HUES48 (cell line): ENCODE results near the gene INPP5A.

Experiments
- H3K27ac ChIP-seq: one replicate; pipeline ENCODE4 v1.7.0; 2013; ENCODE audit warnings: low read depth, low read length, inconsistent platforms
- H3K27me3 ChIP-seq: 2 replicates; pipeline ENCODE4 v1.6.1; 2013; ENCODE audit warnings: mild to moderate bottlenecking, low read length; ENCODE audit not compliant: control insufficient read depth, insufficient read depth
- H3K36me3 ChIP-seq: 2 replicates; pipeline ENCODE4 v1.6.1; 2013; ENCODE audit warnings: low read length; ENCODE audit not compliant: control insufficient read depth, insufficient read depth
- H3K4me1 ChIP-seq: 2 replicates; pipeline ENCODE4 v1.6.1; 2013; ENCODE audit warnings: mild to moderate bottlenecking, low read length; ENCODE audit not compliant: control insufficient read depth, insufficient read depth
- H3K4me3 ChIP-seq: 2 replicates; pipeline ENCODE4 v1.5.1; 2013; ENCODE audit warnings: mild to moderate bottlenecking, low read depth, low read length
- H3K9ac ChIP-seq: 2 replicates; pipeline ENCODE4 v1.6.1; 2013; ENCODE audit warnings: mild to moderate bottlenecking, low read depth, low read length, moderate library complexity
- H3K9me3 ChIP-seq: 2 replicates; pipeline ENCODE4 v1.6.1; 2013; ENCODE audit warnings: low read length; ENCODE audit not compliant: control insufficient read depth, insufficient read depth

INPP5A gene

DNA sequence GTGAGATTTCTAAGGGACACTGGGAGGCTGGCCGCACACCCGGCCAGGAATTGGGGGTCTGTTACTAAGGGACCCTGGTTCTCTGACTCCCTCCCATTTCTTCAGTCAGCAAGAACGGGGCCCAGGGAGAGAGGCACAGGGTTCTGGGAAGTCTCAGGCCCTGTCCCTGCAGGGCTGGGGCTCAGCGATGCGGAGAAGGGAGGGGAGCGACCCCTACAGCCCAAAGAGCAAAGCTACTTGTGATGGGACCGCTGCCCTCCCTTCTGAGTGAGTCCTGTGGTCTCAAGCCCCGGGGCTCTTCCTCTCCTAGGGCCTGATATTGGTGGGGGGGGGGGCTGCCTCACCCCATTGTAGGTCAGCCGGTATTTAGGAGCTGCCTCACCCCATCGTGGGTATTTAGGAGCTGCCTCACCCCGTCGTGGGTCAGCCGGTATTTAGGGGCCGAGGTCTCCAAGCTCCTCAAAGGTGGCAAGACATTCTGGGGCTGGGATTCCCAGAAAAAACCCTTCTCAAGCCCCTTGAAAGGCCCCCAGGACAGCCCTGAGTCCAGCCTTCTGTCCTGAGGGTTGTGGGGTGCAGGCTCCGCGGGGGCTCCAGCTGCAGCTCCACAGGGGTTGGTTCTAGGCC is 265.2 kb downstream of the INPP5A start:
- Histone ChIP-seq H3K9me3 (peaks cover 3% of the 10 kb centered on the region; the same call in 1 of the 2 replicates), H3K36me3 (no peaks in the 10 kb centered on the region), H3K27me3 (no peaks in the 10 kb centered on the region), H3K4me1 (no peaks in the 10 kb centered on the region), H3K4me3 (no peak overlapping the region), H3K27ac (no peak overlapping the region), H3K9ac (no peak overlapping the region)

DNA sequence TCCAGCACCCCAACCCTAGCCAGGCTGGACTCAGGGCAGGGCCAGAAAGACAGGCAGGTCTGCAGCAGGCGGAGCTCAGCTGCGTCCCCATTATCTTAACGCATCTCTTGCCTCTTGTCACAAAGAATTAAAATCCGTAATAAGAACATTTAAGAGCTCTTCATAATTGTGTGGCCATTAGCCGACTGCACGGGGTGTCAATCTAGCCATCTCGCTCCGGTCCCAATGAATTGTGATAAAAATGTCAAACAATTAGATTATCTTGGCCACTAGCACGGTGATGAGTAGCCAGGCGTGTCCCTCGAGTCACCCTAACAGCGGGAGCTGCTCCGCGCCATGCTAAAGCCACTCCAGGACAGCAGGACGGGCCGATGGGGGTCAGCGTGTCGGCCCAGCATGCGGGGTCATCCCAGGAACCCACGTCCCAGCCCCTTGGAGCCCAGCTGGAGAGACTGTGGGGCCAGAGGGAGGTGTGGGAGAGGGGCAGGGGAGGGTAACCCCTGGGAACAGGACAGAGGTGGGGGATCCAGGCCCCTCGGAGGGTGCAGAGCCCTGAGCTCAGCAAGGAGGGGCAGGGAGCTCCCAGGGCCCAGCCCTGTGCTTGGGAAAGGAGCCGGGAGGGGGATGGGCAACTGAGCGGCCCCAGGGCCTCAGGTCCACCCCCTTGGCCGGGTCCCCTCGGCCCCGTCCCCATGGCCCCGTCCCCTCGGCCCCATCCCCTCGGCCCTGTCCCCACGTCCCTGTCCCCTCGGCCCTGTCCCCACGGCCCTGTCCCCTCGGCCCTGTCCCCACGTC is 266.0 kb downstream of the INPP5A start:
- Histone ChIP-seq H3K9ac (no peak overlapping the region), H3K27me3 (no peaks in the 10 kb centered on the region), H3K27ac (no peak overlapping the region), H3K9me3 (peaks cover 3% of the 10 kb centered on the region; the same call in 1 of the 2 replicates), H3K4me3 (no peak overlapping the region), H3K4me1 (no peaks in the 10 kb centered on the region), H3K36me3 (no peaks in the 10 kb centered on the region)

DNA sequence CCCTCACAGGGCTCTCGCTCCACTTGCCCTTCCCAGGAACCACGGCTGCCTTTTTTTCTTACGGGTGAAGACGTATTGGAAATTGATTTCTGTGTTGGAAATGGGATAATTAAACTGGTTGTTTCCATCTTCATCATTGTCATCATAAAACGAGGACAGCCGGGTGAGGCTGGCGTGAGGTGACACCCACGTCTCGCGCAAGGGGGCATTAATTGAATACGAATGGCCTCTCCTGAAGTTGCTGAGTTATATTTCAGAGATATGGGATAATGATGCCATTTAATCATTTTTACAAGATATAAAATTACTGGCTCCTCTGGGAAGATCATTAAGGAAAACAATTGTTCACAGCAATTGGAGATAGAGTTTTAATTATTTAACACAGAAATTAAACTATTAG is 266.7 kb downstream of the INPP5A start:
- Histone ChIP-seq H3K27me3 (no peaks in the 10 kb centered on the region), H3K36me3 (no peaks in the 10 kb centered on the region), H3K4me3 (no peak overlapping the region), H3K9me3 (peaks cover 3% of the 10 kb centered on the region; the same call in 1 of the 2 replicates), H3K4me1 (no peaks in the 10 kb centered on the region), H3K9ac (no peak overlapping the region), H3K27ac (no peak overlapping the region)

DNA sequence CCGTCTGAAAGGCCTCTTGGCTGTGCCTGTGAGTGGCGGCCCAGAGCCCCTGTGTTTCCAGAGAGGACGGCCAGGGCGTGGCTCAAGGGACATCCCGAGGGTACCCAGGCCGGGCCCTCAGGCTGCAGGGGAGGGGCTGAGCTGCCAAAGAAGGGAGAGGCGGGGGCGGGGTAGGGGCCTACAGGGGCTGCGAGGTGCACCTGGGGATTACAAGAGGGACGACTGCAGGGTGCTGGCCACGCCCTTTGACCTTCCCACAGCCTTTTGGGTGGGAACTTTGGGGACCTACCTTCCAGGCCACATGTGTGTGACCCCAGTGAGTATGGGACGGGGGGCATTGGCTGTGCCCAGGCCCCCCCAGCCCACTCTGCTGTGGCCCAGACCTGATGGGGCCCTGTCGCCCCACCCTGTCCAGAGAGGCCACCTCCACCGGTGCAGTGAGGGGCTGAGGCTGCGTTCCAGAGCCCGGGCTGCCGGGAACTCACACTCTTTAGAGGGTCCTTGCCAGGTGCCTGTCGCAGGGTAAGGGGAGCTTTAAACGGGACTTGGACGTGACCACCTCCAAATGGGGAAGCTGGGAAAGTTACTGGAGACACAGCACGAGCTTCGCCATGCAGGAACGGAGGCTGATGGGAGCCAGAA is 267.3 kb downstream of the INPP5A start:
- H3K9ac ChIP-seq = no peak overlapping the region
- H3K36me3 ChIP-seq = no peaks in the 10 kb centered on the region
- H3K4me3 ChIP-seq = no peak overlapping the region
- H3K9me3 ChIP-seq = peaks cover 3% of the 10 kb centered on the region; the same call in 1 of the 2 replicates
- no peaks in the 10 kb centered on the region for H3K4me1 ChIP-seq
- no peak overlapping the region for H3K27ac ChIP-seq
- no peaks in the 10 kb centered on the region for H3K27me3 ChIP-seq

DNA sequence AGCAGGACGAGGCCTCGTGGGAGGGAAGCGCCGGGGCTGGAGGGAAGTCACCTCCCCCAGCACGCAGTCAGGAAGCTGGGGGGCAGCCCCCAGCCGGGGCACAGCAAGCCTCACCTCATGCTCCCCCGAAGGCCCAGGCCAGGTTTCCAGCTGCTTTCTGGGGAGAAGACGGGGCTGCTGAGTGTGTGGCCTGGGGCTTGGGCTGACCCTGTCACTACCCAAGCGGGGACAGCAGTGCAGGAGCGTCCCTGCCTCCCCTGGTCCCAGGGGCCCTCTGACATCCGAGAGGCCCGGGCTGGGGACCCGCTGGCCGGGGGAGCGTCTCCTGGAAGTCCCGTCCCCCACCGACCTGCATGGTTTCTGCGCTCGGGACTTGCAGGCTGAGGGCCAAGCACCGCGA is 268.0 kb downstream of the INPP5A start:
- no peaks in the 10 kb centered on the region for H3K27me3 ChIP-seq
- no peak overlapping the region for H3K4me3 ChIP-seq
- H3K4me1 ChIP-seq = no peaks in the 10 kb centered on the region
- peaks cover 3% of the 10 kb centered on the region; the same call in 1 of the 2 replicates for H3K9me3 ChIP-seq
- no peaks in the 10 kb centered on the region for H3K36me3 ChIP-seq
- no peak overlapping the region for H3K9ac ChIP-seq
- no peak overlapping the region for H3K27ac ChIP-seq

DNA sequence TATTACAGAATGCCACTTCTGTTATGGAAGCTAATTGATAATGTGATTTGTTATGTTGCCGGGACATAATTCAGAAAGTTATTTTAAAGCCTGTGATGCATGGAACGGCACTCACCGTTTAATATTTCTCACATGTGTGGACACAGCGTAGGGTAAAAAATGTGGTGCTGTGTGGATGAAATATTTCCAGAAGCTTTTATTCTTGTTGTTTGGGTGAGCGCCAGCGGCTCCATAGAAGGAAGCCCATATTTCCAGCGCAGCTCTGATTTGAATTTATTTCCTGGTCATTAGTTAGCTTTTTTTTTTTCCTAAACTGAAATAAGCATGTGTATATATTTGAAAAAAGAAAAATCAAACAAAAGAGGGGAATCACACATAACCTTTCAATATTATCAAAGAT is 268.5 kb downstream of the INPP5A start:
- Histone ChIP-seq H3K9me3 (peaks cover 3% of the 10 kb centered on the region; the same call in 1 of the 2 replicates), H3K27ac (no peak overlapping the region), H3K27me3 (no peaks in the 10 kb centered on the region), H3K36me3 (no peaks in the 10 kb centered on the region), H3K9ac (no peak overlapping the region), H3K4me3 (no peak overlapping the region), H3K4me1 (no peaks in the 10 kb centered on the region)

DNA sequence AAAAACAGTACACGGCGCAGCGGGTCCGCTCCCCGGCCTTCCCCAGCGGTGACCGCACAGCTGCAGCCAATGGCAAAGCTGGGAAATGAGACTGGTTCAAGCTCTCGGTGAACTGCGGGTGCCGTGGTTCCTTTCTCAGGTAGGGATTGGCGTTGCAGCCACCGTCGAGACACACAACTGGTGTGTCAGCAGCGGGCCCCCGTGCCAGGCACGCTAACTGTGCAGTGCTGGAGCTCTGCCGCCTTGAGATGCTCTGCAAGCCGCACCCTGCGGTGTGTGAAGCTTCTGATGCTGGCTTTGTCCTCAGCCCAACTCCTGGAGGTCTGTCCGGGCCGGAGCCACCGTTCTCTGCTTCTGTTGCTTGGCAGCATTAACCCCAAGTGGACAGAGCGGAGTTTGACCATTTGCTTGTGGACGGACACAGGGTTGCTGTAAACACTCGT is 269.0 kb downstream of the INPP5A start:
- no peaks in the 10 kb centered on the region for H3K27me3 ChIP-seq
- H3K36me3 ChIP-seq = no peaks in the 10 kb centered on the region
- H3K9ac ChIP-seq = no peak overlapping the region

DNA sequence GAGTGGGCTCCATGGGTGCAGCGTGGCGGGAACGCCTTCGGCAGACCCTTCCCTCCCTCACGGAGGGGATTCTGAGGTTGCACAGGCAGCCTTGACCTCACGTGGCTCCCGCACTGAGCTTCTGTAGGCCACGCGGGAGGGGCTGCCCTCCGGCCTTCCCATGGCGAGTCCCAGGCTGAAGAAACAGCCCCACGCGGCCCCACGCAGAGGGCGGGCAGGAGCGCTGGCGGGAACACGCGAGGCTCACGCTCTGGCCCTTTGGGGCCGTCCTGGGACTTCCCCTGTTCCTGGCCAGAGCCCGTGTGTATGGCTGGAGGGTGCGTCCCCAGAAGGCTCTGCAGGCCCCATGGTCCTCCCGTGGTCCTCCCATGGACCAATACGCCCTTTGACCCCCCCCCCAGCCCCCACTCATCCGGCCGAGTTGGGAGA is 270.0 kb downstream of the INPP5A start:
- H3K4me3 ChIP-seq = no peak overlapping the region
- no peaks in the 10 kb centered on the region for H3K9me3 ChIP-seq
- H3K36me3 ChIP-seq = no peaks in the 10 kb centered on the region
- no peaks in the 10 kb centered on the region for H3K4me1 ChIP-seq
- H3K27ac ChIP-seq = no peak overlapping the region
- no peaks in the 10 kb centered on the region for H3K27me3 ChIP-seq
- no peak overlapping the region for H3K9ac ChIP-seq

More for the DNA sequence above, 269.0 kb downstream of the INPP5A start:
- H3K9me3 ChIP-seq = peaks cover 3% of the 10 kb centered on the region; the same call in 1 of the 2 replicates
- no peak overlapping the region for H3K27ac ChIP-seq
- H3K4me1 ChIP-seq = no peaks in the 10 kb centered on the region
- H3K4me3 ChIP-seq = no peak overlapping the region

DNA sequence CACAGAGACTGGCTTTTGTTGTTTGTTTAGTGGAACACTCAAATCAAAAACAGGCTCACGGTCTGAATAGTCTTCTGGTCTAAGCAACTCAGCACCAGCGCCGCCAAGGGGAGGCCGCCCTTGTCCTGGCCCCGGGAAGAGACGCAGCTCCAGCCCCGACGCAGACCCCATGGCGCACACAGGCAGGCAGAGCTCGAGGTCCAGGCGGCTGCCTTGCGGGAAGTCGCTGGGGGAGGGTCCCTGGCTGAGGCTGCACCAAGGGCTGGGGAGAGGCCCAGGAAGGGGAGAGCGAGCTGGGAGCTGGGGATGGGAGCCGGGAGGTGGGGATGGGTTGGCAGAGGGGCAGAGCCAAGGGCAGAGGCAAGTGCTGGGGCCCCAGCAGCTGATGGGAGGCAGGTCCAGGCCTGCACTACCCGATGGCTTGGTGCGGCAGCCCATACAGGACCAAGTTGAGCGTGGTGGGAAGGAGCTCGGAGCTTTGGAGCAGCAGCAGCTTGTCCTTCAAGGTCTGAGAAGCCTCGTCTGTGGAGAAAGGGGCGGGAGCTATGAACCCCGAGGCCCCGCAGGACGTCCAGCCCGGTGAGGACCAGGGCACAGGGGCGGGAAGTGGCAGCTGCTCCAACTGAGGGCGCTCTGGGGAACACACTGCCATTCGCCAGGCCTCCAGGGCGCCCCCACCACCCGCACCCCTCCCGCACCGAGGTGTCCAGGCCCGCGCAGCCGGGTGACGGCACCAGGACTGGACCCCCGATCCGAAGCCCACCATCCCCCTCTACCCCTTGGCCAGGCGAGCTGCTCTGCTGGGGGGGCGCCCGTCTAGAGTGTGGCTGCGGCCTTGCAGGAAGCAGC is 271.0 kb downstream of the INPP5A start:
- no peak overlapping the region for H3K27ac ChIP-seq
- H3K4me3 ChIP-seq = no peak overlapping the region
- no peaks in the 10 kb centered on the region for H3K9me3 ChIP-seq
- H3K9ac ChIP-seq = no peak overlapping the region
- no peaks in the 10 kb centered on the region for H3K4me1 ChIP-seq
- no peaks in the 10 kb centered on the region for H3K27me3 ChIP-seq
- H3K36me3 ChIP-seq = no peaks in the 10 kb centered on the region

DNA sequence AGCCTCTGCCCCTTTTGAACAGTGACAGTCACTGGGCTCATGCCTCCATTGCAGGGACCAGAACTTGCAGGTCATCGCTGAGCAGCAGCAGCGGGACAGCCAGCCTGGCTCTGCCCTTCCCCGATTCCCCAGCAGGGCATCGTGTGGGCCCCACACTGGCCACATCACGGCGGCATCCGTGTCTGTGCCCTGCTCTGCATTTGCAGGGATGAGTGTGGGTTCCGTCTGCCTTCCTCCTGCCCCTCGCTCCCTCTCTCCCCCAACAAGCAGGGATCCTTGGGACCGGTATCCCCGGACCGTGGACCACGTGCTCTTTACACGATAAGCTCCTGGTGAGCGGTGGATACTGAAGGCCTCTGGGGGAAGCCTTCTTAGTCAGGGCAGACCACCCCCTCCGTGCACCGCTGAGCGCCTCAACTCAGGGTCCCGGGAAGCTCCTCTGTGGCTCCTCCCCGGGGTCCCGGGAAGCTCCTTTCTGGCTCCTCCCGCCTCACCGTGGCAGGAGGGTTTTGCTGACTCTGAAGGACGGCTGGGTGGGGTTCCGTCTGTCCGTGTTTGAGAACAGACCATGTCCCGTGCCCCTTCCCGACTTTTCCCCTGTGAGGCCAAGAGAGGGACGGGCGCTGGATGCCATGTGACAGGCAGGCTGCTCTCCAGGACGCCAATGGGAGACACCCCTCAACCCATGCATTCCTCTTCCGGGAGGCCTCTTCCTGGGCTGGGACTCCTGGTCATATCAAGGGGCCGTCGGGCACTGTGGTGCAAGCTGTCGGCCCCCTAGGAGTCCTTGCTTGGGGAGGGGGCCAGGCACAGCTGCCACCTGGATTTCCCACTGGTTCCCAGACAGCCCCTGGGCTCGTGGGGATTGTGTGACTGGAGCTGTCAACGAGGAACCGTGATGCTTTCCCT is 271.9 kb downstream of the INPP5A start:
- Histone ChIP-seq H3K4me3 (no peak overlapping the region), H3K9me3 (no peaks in the 10 kb centered on the region), H3K9ac (no peak overlapping the region), H3K4me1 (no peaks in the 10 kb centered on the region), H3K36me3 (no peaks in the 10 kb centered on the region), H3K27ac (no peak overlapping the region), H3K27me3 (no peaks in the 10 kb centered on the region)
